Brain microvascular endothelial cell (primary cell): ENCODE measurements around the gene NSFL1C.
"Not testable (repeated sequence)": the region's sequence is repeated elsewhere in the genome, so short reads cannot be mapped to it uniquely, and the experiment has no call there.

Experiments used
- DNase-seq: peaks from one replicate; pipeline ENCODE4 v3.0.0-alpha.2; 2020
- H3K27ac ChIP-seq: fragments of 250-450 bp; sonication (Bioruptor Pico); 2 replicates; pipeline ENCODE4 v1.5.1; 2020; ENCODE audit warnings: mild to moderate bottlenecking, moderate library complexity
- H3K27me3 ChIP-seq: fragments of 250-450 bp; sonication (Bioruptor Pico); replicated peaks from 2 replicates; pipeline ENCODE4 v1.5.1; 2020; ENCODE audit warnings: mild to moderate bottlenecking
- H3K36me3 ChIP-seq: fragments of 250-450 bp; sonication (Bioruptor Pico); replicated peaks from 2 replicates; pipeline ENCODE4 v1.5.1; 2020; ENCODE audit warnings: mild to moderate bottlenecking
- H3K4me3 ChIP-seq: 2 replicates; pipeline ENCODE4 v1.5.1; 2011; ENCODE audit warnings: low read depth, mild to moderate bottlenecking, control low read depth, low read length, moderate library complexity
- in situ Hi-C: cut with HindIII; loops from 2 replicates; pipeline ENCODE4 v1.10.0; 2017; ENCODE audit warnings: low sequenced_read_pairs, low pct_ligation_motif_present
- TF ChIP-seq, protein P1 (sequence below): IDR thresholded peaks from 2 replicates; pipeline ENCODE4 v1.5.1; 2011; ENCODE audit warnings: low read depth, mild to moderate bottlenecking, moderate library complexity, low read length, control low read depth, inconsistent platforms; ENCODE audit errors: missing control alignments

Gene NSFL1C

DNA sequence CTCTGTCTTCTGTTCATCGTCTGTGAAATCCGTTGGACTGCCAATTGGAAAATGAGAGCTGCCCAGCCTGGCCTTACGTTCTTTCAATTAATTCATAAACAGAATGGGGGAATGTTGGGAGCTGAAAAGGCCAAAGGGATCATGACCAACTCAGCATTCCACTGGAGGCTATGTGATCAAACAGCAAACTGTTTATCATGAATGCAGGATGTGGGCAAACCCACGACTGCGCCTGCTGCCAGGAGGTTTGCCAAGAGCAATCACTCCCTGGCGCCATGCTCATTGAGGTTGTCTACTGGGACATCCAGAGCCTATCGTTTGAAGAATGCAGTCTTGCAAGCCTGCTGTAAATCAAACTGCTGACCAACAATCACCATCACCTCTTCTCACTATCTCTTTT, 64.5 kb downstream of the NSFL1C start:
- no peak overlapping the region for H3K4me3 ChIP-seq
- no peak for DNase-seq
- no peaks in the 10 kb centered on the region for H3K36me3 ChIP-seq
- H3K27me3 ChIP-seq = no peaks in the 10 kb centered on the region
- H3K27ac ChIP-seq = no peak overlapping the region
- in situ Hi-C loops = no loop called here
- TF ChIP-seq, protein P1, sequence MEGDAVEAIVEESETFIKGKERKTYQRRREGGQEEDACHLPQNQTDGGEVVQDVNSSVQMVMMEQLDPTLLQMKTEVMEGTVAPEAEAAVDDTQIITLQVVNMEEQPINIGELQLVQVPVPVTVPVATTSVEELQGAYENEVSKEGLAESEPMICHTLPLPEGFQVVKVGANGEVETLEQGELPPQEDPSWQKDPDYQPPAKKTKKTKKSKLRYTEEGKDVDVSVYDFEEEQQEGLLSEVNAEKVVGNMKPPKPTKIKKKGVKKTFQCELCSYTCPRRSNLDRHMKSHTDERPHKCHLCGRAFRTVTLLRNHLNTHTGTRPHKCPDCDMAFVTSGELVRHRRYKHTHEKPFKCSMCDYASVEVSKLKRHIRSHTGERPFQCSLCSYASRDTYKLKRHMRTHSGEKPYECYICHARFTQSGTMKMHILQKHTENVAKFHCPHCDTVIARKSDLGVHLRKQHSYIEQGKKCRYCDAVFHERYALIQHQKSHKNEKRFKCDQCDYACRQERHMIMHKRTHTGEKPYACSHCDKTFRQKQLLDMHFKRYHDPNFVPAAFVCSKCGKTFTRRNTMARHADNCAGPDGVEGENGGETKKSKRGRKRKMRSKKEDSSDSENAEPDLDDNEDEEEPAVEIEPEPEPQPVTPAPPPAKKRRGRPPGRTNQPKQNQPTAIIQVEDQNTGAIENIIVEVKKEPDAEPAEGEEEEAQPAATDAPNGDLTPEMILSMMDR = no peak

GRCh38 chr20:1401451-1401907, 65.2 kb downstream of the NSFL1C start:
- H3K4me3 ChIP-seq = no peak overlapping the region
- in situ Hi-C loops = no loop called here
- TF ChIP-seq, protein P1 = no peak
- no peaks in the 10 kb centered on the region for H3K36me3 ChIP-seq
- DNase-seq = no peak
- H3K27ac ChIP-seq = no peak overlapping the region
- H3K27me3 ChIP-seq = no peaks in the 10 kb centered on the region

DNA sequence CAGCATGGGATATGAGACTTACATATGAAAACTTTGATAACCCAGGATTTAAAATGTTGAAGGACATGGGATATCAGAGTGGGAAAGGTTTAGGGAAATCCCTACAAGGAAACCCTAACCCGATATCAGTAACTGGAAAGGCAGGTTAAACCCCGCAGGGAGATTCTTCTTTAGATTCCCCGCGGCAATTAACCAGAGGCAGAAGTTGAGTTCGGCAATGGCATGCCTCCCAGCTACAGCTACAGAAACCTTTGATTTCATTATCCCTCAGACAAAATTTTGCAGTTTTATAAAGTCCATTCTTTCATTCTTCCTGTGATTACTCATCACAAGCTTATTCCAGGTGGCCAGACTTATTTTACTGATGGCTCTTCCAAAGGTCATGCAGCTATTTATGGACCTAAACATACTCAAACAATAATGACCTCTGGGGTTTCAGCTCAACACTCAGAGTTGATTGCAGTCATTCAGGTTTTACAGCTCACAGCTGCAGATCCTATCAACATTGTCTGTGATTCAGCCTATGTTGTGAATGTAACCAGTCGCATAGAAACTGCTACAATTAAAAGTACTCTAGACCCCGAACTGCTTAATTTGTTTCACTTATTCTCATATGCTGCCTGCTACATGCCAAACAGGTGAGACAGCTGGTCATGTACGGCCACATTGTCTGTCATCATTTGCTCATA, 66.8 kb downstream of the NSFL1C start:
- H3K36me3 ChIP-seq, H3K4me3 ChIP-seq, H3K27me3 ChIP-seq, DNase-seq, in situ Hi-C loops, H3K27ac ChIP-seq: not testable (repeated sequence)

DNA sequence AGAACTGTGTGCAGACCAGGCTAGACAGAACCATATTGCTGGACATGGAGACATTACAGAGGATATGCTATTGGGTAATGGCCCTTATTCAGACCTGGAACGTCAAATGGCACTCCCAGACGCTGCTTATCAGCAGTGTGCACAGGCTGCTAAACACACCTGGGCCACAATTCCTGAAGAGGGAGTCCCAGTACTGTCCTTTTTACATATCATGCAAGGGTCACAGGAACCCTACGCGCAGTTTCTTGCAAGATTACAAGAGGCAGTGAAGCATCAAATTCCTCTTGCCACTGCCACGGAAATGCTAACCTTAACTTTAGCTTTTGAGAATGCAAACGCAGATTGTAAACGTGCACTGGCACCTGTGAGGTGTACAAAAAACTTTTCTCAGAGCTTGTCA, 68.5 kb downstream of the NSFL1C start:
- in situ Hi-C loops, H3K36me3 ChIP-seq, H3K4me3 ChIP-seq, DNase-seq, H3K27me3 ChIP-seq, H3K27ac ChIP-seq: not testable (repeated sequence)

- no peaks in the 10 kb centered on the region for H3K27me3 ChIP-seq
- H3K36me3 ChIP-seq = no peaks in the 10 kb centered on the region
- no peak overlapping the region for H3K4me3 ChIP-seq
- no peak for DNase-seq
- no peak overlapping the region for H3K27ac ChIP-seq
- TF ChIP-seq, protein P1 = peak; percentile 51
- in situ Hi-C loops = no loop called here
These were observed 68.9 kb downstream of the NSFL1C start for GRCh38 chr20:1397710-1398109.

DNA sequence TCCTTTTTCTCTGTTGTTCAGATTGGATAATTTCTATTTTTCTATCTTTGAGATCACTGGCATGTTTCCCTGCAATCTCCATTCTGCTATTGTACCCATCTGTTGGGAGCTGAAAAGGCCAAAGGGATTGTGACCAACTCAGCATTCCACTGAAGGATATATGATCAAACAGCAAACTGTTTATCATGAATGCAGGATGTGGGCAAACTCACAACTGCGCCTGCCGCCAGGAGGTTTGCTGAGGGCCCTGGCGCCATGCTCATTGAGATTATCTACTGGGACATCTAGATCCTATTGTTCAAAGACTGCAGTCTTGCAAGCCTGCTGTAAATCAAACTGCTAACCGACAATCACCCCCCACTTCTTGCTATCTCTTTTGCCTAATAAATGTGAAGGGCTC, 69.9 kb downstream of the NSFL1C start:
- Histone ChIP-seq H3K27ac (no peak overlapping the region), H3K36me3 (no peaks in the 10 kb centered on the region), H3K27me3 (no peaks in the 10 kb centered on the region), H3K4me3 (no peak overlapping the region)
- DNase-seq = no peak
- in situ Hi-C loops = no loop called here
- TF ChIP-seq, protein P1 = no peak

DNA sequence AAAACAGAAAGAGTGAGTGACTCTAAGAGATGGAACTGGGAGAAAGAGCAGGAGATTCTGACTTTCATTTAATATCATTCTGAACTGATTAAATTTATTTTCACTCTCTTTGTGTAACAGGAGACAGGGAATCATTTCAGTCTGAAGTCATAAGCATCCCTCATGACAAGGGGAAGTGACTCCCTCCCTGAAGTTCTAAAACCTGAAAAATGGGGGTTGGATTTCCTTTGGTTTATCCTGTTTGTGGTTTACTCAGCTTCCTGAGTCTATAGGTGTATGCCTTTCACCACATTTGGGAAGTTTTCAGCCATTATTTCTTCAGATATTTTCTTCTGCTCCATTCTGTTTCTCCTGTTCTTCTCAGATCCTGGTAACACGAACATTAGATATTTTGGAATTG, 70.4 kb downstream of the NSFL1C start:
- no peak for DNase-seq
- Histone ChIP-seq H3K27ac (no peak overlapping the region), H3K36me3 (no peaks in the 10 kb centered on the region), H3K4me3 (no peak overlapping the region), H3K27me3 (no peaks in the 10 kb centered on the region)
- TF ChIP-seq, protein P1 = no peak
- in situ Hi-C loops = no loop called here
